DMS79 treated with DMSO at 0.1 percent for 48 hours (cell line): ENCODE results near the gene RFC2.
A peak's percentile ranks its signal among the peaks of the same experiment; 100 is the strongest.
"Not testable (repeated sequence)": the region's sequence is repeated elsewhere in the genome, so short reads cannot be mapped to it uniquely, and the experiment has no call there.

ENCODE experiments used
- DNase-seq: peaks from one replicate; lab custom pipeline; 2025; lab: John Stamatoyannopoulos, UW

Gene RFC2

GRCh38 chr7:74248156-74248555, 6.0 kb downstream of the RFC2 start:
- no peak for DNase-seq

- no peak for DNase-seq
These were observed 7.7 kb downstream of the RFC2 start for GRCh38 chr7:74246497-74246896.

DNA sequence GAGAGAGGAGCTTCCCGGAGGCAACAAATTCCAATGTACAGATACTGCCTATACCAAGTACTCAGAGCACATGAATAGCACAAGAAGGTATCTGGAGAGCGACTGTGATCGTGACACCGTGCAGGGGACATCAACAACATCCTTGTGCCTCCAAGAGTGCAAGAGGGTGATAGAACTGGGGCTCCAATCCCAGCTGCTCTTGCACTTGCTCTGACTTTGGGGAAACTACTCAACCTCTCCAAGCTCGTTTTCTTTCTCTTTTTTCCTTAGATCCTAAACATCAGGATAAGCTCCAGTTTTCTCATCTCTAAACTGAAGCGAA, 12.1 kb downstream of the RFC2 start:
- no peak for DNase-seq

GRCh38 chr7:74240482-74240881, 13.7 kb downstream of the RFC2 start:
- DNase-seq: no peak

DNA sequence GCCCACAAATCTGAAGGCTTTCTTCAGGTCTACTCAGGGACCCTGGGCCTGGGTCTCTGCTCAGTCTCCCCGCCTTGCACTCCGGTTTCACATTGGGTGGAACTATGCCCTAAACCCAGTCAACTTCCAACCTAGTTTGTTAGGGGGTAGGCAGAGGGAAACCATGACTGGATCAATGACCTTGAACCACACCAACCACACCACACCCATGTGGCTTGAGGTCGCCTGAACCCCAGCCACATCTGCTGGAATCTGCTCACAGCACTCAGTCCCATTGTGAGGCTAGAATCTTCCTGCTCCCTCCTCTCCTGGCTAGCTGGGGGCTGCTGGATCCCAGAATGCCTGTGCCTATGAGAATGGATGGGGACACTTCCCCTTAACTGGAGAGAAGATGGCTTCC, 17.9 kb downstream of the RFC2 start:
- DNase-seq: no peak

DNA sequence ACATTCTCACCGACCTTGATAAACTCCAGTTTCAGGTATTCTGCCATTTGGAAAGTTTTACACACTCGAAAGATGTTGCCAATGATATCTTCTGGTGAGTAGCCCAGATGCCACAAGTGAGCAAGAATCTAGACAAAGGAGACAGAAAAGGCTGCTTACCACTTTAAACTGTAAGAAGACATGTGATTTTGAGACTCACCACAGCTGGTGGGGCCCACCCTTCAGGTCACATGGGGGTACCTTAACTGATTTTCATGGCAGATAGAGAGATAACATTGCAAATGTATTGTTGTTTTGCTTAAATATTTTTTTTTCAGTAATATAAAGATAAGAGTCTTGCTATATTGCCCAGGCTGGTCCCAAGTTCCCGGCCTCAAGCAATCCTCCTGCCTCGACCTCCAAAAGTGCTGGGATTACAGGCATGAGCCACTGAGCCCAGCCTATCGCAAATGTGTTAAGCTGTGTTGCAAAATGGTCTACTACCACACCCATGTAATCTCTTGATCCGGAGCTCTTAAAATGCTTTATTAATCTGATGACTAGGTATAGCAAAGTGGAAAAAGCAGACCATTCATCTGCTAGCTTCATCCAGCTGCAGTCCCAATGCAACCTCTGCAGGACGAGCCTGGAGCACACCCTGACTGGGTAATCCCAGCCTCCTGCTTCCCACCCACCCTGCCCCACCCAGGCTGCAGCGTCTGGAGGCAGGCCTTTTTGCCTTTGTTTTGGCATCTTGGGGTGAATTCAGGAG, 18.5 kb downstream of the RFC2 start:
- DNase-seq: no peak

DNA sequence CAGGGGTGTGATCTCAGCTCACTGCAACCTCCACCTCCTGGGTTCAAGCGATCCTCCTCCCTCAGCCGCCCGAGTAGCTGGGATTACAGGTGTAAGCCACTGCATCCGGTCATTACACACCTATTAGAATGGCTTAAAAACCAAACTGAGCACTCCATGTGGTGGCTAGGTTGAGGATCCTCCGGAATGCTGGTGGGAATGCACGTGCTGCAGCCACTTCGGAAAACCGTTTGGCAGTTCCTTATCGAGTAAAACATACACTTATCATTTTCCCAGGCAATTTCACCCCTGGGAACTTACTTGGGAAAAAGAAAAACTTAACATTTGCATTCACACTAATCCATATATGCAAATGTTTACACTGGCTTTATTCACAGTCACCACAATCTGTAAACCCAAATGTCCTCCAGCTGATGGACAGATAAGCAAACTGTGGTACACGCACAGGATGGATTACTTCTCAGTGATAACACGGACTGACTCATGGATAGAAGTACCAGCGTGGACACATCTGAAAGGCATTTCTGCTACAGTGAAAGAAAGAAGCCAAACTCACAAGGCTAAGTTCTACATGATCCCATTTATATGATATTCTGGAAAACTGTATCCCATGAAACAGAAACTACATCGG, 20.4 kb downstream of the RFC2 start:
- no peak for DNase-seq

DNA sequence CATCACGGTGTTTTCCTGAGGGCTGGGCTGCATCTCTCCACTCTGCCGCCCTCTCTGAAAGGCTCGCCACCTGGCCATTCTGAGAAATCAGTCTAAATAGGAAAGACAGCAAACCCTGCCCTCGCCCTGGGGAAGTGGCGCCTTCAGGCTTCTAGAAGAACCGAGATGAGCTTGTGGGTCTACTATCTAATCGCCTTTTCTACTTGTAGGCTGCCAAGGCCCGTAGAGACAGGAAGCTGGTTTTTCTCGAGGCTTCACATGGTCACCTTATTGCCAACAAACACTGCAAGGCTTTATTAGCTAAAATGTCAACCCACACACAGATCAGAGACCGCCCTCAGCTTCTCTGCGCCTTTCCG, 23.0 kb downstream of the RFC2 start:
- DNase-seq: no peak

DNA sequence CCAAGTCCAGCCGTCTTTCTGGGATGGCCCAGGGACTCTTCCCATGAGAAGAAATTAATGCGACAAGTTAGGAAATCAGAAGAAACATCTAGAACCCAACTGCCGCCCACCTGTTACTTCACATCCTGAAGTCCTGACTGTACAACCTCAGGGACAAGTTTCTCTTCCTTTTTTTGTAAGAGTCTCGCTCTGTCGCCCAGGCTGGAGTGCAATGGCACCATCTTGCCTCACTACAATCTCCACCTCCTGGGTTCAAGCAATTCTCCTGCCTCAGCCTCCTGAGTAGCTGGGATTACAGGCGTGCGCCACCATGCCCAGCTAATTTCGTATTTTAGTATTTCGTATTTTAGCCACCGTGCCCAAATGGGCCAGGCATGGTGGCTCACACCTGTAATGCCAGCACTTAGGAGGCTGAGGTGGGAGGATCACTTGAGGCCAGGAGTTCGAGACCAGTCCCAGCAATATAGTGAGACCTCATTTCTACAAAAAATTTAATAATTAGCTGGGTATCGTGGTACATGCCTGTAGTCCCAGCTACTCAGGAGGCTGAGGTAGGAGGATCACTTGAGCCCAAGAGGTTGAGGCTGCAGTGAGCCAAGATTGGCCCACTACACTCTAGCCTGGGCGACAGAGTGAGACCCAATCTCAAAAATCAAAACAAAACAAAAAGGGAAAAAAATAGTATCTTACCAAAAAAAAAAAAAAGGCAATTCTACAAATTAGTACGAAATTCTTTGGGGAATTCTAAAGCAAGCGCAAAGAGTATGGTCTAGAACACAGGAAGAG, 23.6 kb downstream of the RFC2 start:
- no peak for DNase-seq

DNA sequence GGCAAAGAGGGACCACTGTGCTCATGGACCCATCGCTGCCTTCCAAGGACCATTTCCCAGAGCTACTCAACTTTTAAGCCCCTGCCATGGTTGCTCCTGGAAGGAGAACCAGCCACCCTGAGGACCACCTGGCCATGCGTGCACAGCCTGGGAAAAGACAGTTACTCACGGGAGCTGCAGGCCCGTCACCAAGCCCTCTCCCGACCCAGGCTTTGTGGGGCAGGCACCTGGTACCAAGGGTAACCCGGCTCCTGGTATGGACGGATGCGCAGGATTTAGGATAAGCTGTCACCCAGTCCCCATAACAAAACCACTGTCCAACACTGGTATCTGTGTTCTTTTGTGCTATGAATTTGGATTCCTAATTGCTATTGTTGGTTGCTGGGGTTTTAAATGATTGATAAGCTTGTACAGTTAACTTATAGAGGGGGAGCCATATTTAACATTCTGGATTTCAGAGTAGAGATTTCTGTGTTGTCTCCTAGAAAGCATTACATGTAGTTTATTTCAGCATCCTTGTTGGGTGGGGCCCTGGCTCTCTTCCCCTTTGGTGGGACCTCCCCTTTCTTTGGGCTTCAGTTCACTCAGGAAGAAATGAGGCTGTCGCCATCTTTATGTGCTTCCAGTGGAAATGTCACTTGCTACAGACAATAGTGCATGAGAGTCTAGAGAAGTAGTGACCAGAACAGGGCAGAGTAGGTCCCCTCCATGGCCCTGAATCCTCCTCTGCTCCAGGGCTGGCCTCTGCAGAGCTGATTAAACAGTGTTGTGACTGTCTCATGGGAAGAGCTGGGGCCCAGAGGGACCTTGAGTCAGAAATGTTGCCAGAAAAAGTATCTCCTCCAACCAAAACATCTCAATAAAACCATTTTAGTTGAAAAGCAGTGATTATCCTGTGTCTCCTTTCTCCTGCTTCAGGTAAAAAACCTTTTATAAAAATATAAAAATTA, 25.0 kb downstream of the RFC2 start:
- DNase-seq: no peak

DNA sequence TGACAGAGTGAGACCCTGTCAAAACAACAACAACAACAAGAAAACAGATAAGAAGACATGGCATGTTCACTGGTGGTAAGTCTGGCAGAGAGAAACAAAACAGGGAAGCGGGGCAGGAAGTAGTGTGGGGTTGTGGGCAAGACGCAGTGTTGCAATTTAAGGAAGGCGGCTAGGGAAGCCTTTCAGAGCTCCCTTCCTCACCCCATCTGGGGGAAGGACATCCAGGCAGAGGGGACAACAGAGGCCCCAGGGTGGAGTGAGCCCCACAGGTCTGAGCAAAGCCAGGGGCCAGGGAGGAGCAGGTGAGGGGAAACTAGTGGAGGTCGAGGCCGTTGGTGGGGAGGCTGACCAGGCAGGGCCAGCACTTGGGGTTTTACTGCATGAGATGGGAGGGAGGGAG, 27.6 kb downstream of the RFC2 start:
- DNase-seq: no peak

DNA sequence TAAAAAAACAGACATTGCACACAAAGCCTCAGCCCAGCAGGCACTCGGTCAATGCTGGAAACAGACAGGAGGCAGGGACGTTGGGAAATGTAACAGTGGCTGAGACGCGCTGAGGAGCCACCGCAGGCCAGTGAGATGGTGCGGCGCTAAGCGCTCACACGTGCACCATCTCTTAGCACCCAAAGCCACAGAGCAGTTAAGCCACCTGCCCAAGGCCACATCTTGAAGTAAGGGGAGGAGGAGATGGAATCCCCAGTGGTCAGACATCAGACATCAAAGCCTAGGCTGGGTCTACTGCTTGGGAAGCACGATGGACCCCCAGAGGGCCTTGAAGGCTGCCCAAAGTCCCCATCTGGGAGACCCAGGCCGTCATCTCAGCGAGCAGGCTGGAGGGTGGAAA, 28.8 kb downstream of the RFC2 start:
- no peak for DNase-seq

DNA sequence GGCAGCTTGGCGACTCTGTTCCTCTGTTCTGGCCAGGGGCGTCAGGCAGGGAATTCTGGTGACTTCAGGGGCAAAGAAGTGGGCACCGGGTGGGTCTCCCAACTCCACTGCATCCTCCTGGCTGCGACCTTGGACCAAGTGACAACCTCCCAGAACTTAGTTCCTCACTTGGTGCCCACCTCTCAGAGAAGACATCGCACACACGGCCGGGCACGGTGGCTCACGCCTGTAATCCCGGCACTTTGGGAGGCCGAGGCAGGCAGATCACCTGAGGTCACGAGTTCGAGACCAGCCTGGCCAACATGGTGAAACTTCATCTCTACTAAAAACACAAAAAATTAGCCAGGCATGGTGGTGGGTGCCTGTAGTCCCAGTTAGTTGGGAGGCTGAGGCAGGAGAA, 29.3 kb downstream of the RFC2 start:
- not testable (repeated sequence) for DNase-seq

DNA sequence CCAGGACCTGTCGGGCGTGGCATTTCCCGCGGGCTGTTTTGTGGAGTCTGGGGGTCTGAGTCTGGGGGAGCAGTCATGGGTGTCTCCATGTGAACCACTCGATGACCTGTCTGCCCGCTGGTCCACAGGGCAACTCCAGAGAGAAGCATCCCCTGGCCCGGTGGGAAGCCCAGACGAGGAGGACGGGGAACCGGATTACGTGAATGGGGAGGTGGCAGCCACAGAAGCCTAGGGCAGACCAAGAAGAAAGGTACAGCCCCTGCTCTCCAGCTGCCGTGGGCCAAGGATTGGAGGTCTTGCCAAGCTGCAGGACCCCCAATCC, 29.7 kb downstream of the RFC2 start:
- DNase-seq: no peak

DNA sequence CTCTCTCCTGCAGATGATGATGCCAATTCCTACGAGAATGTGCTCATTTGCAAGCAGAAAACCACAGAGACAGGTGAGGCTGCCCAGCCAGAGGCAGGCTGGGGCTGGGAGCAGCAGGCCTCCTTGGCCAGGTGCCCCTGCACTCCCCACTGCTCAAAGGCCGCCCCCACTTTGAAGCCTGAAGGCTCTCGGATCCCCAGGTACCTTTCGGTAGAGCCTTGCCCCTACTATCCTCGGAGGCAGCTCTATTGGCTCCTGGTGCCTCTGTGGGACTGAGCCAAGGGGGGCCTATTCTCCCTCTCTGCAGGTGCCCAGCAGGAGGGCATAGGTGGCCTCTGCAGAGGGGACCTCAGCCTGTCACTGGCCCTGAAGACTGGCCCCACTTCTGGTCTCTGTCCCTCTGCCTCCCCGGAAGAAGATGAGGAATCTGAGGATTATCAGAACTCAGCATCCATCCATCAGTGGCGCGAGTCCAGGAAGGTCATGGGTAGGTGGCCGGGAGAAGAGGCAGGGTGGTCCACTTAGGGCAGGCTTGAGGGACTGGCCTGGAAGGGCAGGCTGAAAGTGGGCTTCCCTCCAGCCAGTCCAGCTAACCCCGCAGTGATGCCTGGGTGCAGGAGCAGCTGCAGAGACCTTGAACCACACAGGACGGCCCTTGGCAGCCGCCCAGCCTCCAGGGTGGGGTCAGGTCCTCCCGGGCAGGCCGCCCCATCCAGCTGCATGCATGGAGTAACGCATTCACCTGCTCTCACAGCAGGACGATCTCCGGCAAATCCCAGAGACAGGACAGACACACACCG, 30.3 kb downstream of the RFC2 start:
- DNase-seq: peak; percentile 47

GRCh38 chr7:74222851-74223710, 31.1 kb downstream of the RFC2 start:
- peak; percentile 47 for DNase-seq

DNA sequence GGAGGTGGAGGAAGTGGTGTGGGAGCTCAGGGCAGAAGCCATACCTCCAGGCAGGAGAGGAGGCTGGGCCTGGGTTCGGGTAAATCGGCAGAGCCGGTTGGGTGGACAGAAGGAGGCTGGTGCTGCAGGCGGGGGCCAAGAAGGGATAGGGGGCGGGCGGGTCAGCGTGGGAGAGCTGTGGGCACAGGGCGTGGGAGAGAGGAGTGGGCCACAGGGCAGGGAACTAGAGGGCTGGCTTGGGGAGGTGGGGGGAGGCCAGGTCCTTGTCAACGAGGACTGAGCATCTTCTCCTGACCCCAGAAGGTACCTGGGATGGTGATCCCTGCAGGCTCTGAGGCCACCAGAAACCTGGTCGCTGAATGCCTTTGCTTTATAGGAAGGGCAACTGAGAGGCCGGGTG, 32.5 kb downstream of the RFC2 start:
- no peak for DNase-seq

- DNase-seq: no peak
These were observed 34.0 kb downstream of the RFC2 start for GRCh38 chr7:74220229-74220628.

DNA sequence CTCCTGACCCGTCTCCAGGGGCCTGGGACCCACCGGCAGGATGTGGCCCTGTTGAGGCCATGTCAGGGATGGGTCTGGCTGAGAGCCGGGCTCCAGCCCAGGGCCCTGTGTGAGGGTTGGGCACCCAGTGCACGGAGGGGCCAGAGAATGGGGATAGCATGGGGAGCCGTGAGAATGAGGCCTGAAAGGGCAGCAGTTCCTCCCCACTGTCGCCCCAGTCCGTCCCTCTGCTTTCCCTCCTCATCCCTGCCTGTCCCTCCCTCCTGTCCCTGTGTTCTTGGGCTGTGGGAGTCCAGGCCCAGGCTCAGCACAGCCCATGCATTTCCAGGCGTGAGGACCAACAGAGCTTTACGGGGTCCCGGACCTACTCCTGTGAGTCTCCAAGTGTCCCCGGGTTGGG, 34.8 kb downstream of the RFC2 start:
- DNase-seq: no peak

DNA sequence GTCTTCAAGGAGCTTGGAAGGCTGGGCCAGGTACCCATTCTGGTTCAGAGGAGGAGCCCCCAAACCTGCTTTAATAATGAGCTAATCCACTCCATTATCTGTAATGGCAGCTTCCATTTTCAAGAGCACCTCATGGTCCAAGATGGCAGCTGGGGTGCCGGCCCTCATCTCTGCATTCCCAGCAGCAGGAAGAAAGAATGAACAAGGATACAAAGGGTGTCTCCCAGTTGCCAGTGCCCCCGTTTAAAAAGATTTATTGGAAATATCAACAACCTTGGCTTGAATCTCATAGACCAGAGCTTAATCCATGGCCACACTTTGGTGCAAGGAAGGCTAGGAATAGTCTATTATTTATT, 35.9 kb downstream of the RFC2 start:
- DNase-seq: no peak
